K562 (cell line): Measurements from ENCODE around the gene AGAP3. TPM values are rescaled to one million over a fixed set of nuclear protein-coding genes. Genes with fewer than 3 reads are reported as not detected.

ENCODE experiments used
- ATF3 ChIP-seq, 2 experiments: fragments of 450-650 bp in 1 of 2; sonication (generic) in 1 of 2; formaldehyde crosslinking in 1 of 2; IDR thresholded peaks in 1 of 2; conservative IDR thresholded peaks in 1 of 2; 2 replicates each; pipeline versions ENCODE4 v1.6.1 to v1.8.1; 2016 to 2023; ENCODE audit warnings: mild to moderate bottlenecking in 2 of 2, moderate library complexity in 2 of 2, inconsistent platforms in 1 of 2, missing genetic modification reagents in 1 of 2
- BHLHE40 ChIP-seq: IDR thresholded peaks from 2 replicates; pipeline ENCODE4 v1.6.1; 2011; ENCODE audit warnings: low read length, improper control_type of control experiment
- BRD9 ChIP-seq: fragments of 450-650 bp; IDR thresholded peaks from 2 replicates; pipeline ENCODE4 v1.6.1; 2018; ENCODE audit warnings: low read depth; ENCODE audit not compliant: partially characterized antibody
- CHAMP1 ChIP-seq: fragments of 450-650 bp; IDR thresholded peaks from 2 replicates; pipeline ENCODE4 v1.6.1; 2016; ENCODE audit warnings: mild to moderate bottlenecking
- CTCF ChIP-seq, 3 experiments: IDR thresholded peaks in 2 of 3; conservative IDR thresholded peaks in 1 of 3; 2 replicates each; pipeline ENCODE4 v1.5.1; 2011 to 2012; ENCODE audit warnings: low read length in 3 of 3, mild to moderate bottlenecking in 3 of 3, control low read depth in 2 of 3, improper control_type of control experiment in 1 of 3, inconsistent platforms in 1 of 3, low read depth in 1 of 3, mixed read lengths in 1 of 3, moderate library complexity in 1 of 3; ENCODE audit not compliant: insufficient read depth in 2 of 3
- ERF ChIP-seq: fragments of 450-650 bp; formaldehyde crosslinking; IDR thresholded peaks from 2 replicates; pipeline ENCODE4 v1.4.0; 2020; ENCODE audit warnings: mild to moderate bottlenecking, mixed read lengths
- FOXA1 ChIP-seq: fragments of 450-650 bp; IDR thresholded peaks from 2 replicates; pipeline ENCODE4 v1.6.1; 2016; ENCODE audit warnings: mild to moderate bottlenecking, borderline replicate concordance
- HDAC8 ChIP-seq: fragments of 450-650 bp; IDR thresholded peaks from 2 replicates; pipeline ENCODE4 v1.6.1; 2016; ENCODE audit warnings: mild to moderate bottlenecking, missing genetic modification characterization, moderate library complexity, missing compliant biosample characterization
- LCOR ChIP-seq: sonication (generic); formaldehyde crosslinking; IDR thresholded peaks from 2 replicates; pipeline ENCODE4 v1.8.0; 2022; ENCODE audit warnings: mild to moderate bottlenecking, missing genetic modification reagents
- MNT ChIP-seq, 2 experiments: fragments of 450-650 bp; conservative IDR thresholded peaks; 2 replicates each; pipeline ENCODE4 v1.6.1; 2017; ENCODE audit warnings: mild to moderate bottlenecking in 2 of 2, moderate library complexity in 2 of 2
- PHTF2 ChIP-seq: fragments of 250-450 bp; sonication (Bioruptor Pico); IDR thresholded peaks from 2 replicates; pipeline ENCODE4 v1.5.0; 2021; ENCODE audit warnings: mild to moderate bottlenecking
- POU5F1 ChIP-seq: fragments of 150-350 bp; IDR thresholded peaks from 2 replicates; pipeline ENCODE4 v1.6.1; 2014; ENCODE audit warnings: borderline replicate concordance, low read length, low read depth, mild to moderate bottlenecking; ENCODE audit not compliant: partially characterized antibody
- SFPQ ChIP-seq: fragments of 200-400 bp; formaldehyde crosslinking; IDR thresholded peaks from 2 replicates; pipeline ENCODE4 v1.6.1; 2017; ENCODE audit warnings: mild to moderate bottlenecking, low read depth, low read length, moderate library complexity
- SNRNP70 ChIP-seq: fragments of 200-400 bp; formaldehyde crosslinking; optimal IDR thresholded peaks from 2 replicates; pipeline ENCODE3; 2017; ENCODE audit warnings: low read depth, low read length
- TBP ChIP-seq: optimal IDR thresholded peaks from 2 replicates; pipeline ENCODE3; 2011; ENCODE audit warnings: low read depth, low read length, improper control_type of control experiment
- ZNF197 ChIP-seq: fragments of 200-800 bp; sonication (Bioruptor generic); IDR thresholded peaks from 2 replicates; pipeline ENCODE4 v1.6.1; 2016; ENCODE audit warnings: low read depth, missing genetic modification characterization, missing compliant biosample characterization
- ZNF79 ChIP-seq: fragments of 250-450 bp; sonication (Bioruptor Pico); IDR thresholded peaks from 2 replicates; pipeline ENCODE4 v1.4.0; 2020; ENCODE audit warnings: low read depth, mild to moderate bottlenecking, moderate library complexity
- ZSCAN29 ChIP-seq: fragments of 450-650 bp; IDR thresholded peaks from 2 replicates; pipeline ENCODE4 v1.6.1; 2017
- polyA plus RNA-seq, 8 experiments: library from polyadenylated mRNA; depleted of rRNA in 4 of 8; stranded (reverse) in 5 of 8; unstranded in 3 of 8; fragments of >200 nt; fragmentation: Nextera tagmentation in 2 of 8; fragmentation: Illumina TruSeq in 1 of 8; extraction: Ambion mirVana in 2 of 8; extraction: Trizol in 1 of 8; gene quantifications; 2 replicates each; pipeline versions ENCODE4 v1.2.1 to v1.2.3, GENCODE V29; 2011 to 2014; ENCODE audit warnings: inconsistent platforms in 1 of 8, missing spikeins in 1 of 8
- total RNA-seq, 7 experiments: library from RNA; depleted of rRNA in 6 of 7; stranded (reverse); fragments of >200 nt in 6 of 7; fragmentation: Illumina TruSeq in 2 of 7; extraction: Trizol in 2 of 7; gene quantifications; 2 replicates each; pipeline versions ENCODE4 v1.2.1 to v1.2.3, GENCODE V29; 2011 to 2021; ENCODE audit warnings: low replicate concordance in 1 of 7

AGAP3 gene
- total and polyA plus RNA-seq, 9 of the 15 experiments (the other 6 are each of a cell fraction or from before 2014, with no cell fraction given) = 3.4 to 208 (median 62.2) TPM

- TF ChIP-seq CTCF (IDR thresholded peaks at IDR 0.05 in 2 of 3, conservative IDR thresholded peaks at IDR 0.05 in 1 of 3; ENCODE audit: insufficient read depth in 2 of 3, low read depth in 1 of 3, low read length in 3 of 3) = peak; percentile 56 to 76 (median 67); a peak in 5 of 6 replicates
- no peak for TF ChIP-seq ATF3 (IDR thresholded peaks at IDR 0.05)
- TF ChIP-seq ATF3 (CRISPR knock-in tag; conservative IDR thresholded peaks at IDR 0.05) = no peak; the same call in 1 of the 2 replicates
- TF ChIP-seq ZNF197 (CRISPR knock-in tag) = peak; percentile 99
- no peak for TF ChIP-seq ZNF79
- TF ChIP-seq LCOR (CRISPR knock-in tag) = no peak
- no peak for TF ChIP-seq FOXA1
- no peak for TF ChIP-seq SNRNP70
- no peak for TF ChIP-seq POU5F1
- 0 out of 2 replicates have a peak, but pooled peaks have one; percentile 6 for TF ChIP-seq ERF
- TF ChIP-seq MNT (conservative IDR thresholded peaks at IDR 0.05) = no peak
- no peak for TF ChIP-seq ZSCAN29
- no peak for TF ChIP-seq HDAC8 (tag)
- no peak for TF ChIP-seq SFPQ
- TF ChIP-seq BHLHE40 = no peak
- no peak for TF ChIP-seq CHAMP1
- TF ChIP-seq TBP = no peak
- TF ChIP-seq PHTF2 (CRISPR knock-in tag) = no peak
- no peak for TF ChIP-seq BRD9
These were observed 26.7 kb upstream of the AGAP3 start, which contains the start of gene SLC4A2 (continued) for GRCh38 chr7:151059367-151060112.
